GM18502 (cell line): Measurements from ENCODE around the gene TP53I13.

Experiments
- ATAC-seq: cut with Tn5 transposase; IDR thresholded peaks from one replicate; pipeline ENCODE4 v1.9.1; 2021; ENCODE audit warnings: mild to moderate bottlenecking; ENCODE audit not compliant: unreplicated experiment, poor library complexity

TP53I13 gene

GRCh38 chr17:29591146-29591736 lies 22.7 kb downstream of the TP53I13 start:
- no peak for ATAC-seq

- ATAC-seq = no peak
Observed at GRCh38 chr17:29591737-29592608, 23.5 kb downstream of the TP53I13 start.

GRCh38 chr17:29592850-29593551 lies 24.5 kb downstream of the TP53I13 start, which contains the start of gene ANKRD13B:
Gene ANKRD13B, plus strand, starts transcription at chr17:29593132. Its CDS starts 490 bp downstream, at chr17:29593622.
- ATAC-seq = no peak

- ATAC-seq = no peak
Observed at GRCh38 chr17:29593591-29594518, 25.4 kb downstream of the TP53I13 start.

- ATAC-seq = no peak
Observed at GRCh38 chr17:29594519-29595090, 26.1 kb downstream of the TP53I13 start.

GRCh38 chr17:29595107-29595942 lies 26.8 kb downstream of the TP53I13 start:
- no peak for ATAC-seq

GRCh38 chr17:29595943-29596774 lies 27.7 kb downstream of the TP53I13 start:
- ATAC-seq = no peak

- no peak for ATAC-seq
Observed at GRCh38 chr17:29596811-29597210, 28.3 kb downstream of the TP53I13 start.

GRCh38 chr17:29597361-29598172 lies 29.1 kb downstream of the TP53I13 start:
- ATAC-seq = no peak

GRCh38 chr17:29603109-29603674 lies 34.7 kb downstream of the TP53I13 start:
- no peak for ATAC-seq

- ATAC-seq = no peak
Observed at GRCh38 chr17:29607557-29608195, 39.2 kb downstream of the TP53I13 start.

GRCh38 chr17:29608986-29609385 lies 40.5 kb downstream of the TP53I13 start:
- ATAC-seq = no peak

GRCh38 chr17:29610395-29610794 lies 41.9 kb downstream of the TP53I13 start:
- no peak for ATAC-seq

GRCh38 chr17:29611351-29612093 lies 43.0 kb downstream of the TP53I13 start:
- no peak for ATAC-seq

- no peak for ATAC-seq
Observed at GRCh38 chr17:29612094-29612403, 43.5 kb downstream of the TP53I13 start.
